Liver (tissue), 3 donors: ENCODE measurements around the gene WDR17.

Source experiments
- EGR1 ChIP-seq, 2 donors: IDR thresholded peaks; 2 replicates each; pipeline ENCODE4 v1.6.1; 2016 to 2018; ENCODE audit warnings: antibody characterized with exemption in 2 of 2, low read depth in 2 of 2
- FOXA1 ChIP-seq: IDR thresholded peaks from 2 replicates; pipeline ENCODE4 v1.6.1; 2016; ENCODE audit warnings: antibody characterized with exemption
- GABPA ChIP-seq, 2 donors: IDR thresholded peaks in 1 of 2; conservative IDR thresholded peaks in 1 of 2; 2 replicates each; pipeline ENCODE4 v1.6.1; 2016; ENCODE audit warnings: antibody characterized with exemption in 2 of 2, mild to moderate bottlenecking in 1 of 2, moderate library complexity in 1 of 2
- HNF4A ChIP-seq, 2 donors: conservative IDR thresholded peaks; 2 replicates each; pipeline ENCODE4 v1.6.1; 2016; ENCODE audit warnings: antibody characterized with exemption in 2 of 2, mild to moderate bottlenecking in 2 of 2
- JUND ChIP-seq, 2 donors: IDR thresholded peaks; 2 replicates each; pipeline ENCODE4 v1.6.1; 2016; ENCODE audit warnings: antibody characterized with exemption in 2 of 2
- RAD21 ChIP-seq, 2 donors: IDR thresholded peaks; 2 replicates each; pipeline ENCODE4 v1.6.1; 2016; ENCODE audit warnings: antibody characterized with exemption in 2 of 2, mild to moderate bottlenecking in 2 of 2
- SP1 ChIP-seq: IDR thresholded peaks from 2 replicates; pipeline ENCODE4 v1.6.1; 2018; ENCODE audit warnings: antibody characterized with exemption, mild to moderate bottlenecking
- TAF1 ChIP-seq: conservative IDR thresholded peaks from 2 replicates; pipeline ENCODE4 v1.6.1; 2016; ENCODE audit warnings: antibody characterized with exemption, mild to moderate bottlenecking
- TF ChIP-seq, protein P1 (sequence below): fragments of 150-350 bp; IDR thresholded peaks from 2 replicates; pipeline ENCODE4 v1.5.1; 2017; ENCODE audit warnings: improper control_type of control experiment, low read depth, low read length; ENCODE audit not compliant: missing input control
- TF ChIP-seq, protein P2 (sequence below): IDR thresholded peaks from 2 replicates; pipeline ENCODE4 v1.6.1; 2016; ENCODE audit warnings: antibody characterized with exemption
- TF ChIP-seq, protein P3 (sequence below): IDR thresholded peaks from 2 replicates; pipeline ENCODE4 v1.6.1; 2016; ENCODE audit warnings: antibody characterized with exemption
- TF ChIP-seq, protein P4 (sequence below): IDR thresholded peaks from 2 replicates; pipeline ENCODE4 v1.6.1; 2016; ENCODE audit warnings: antibody characterized with exemption
- donor health status: healthy.
- donor health status: healthy.

DNA sequence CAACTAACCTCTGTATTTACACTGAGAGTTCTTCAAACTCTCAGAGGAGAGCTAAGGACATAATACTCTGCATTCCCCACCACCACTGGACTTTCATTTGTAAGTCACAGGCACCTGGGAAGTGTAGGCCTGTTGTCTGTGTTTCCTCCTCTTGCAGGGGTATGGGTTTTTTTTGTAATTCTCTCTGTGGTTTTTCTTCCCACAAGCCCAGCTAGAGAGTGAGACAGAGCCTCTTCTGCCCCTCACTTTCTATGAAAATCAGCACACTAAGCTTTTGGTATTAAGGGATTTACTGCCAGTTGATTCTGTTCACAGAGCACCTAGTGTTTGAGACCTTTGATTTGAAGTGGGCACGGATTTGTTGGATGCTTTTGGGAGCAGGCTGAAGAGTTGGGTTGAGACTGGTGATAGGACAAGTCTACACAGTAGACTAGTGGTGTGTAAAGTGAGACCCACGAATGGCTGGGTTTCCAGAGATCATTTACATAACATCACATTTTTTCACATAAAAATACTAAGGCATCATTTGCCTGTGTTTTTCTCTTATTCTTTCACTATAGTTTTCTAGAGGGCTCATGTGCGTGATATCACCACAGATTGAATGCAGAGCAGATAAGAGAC lies 28.9 kb upstream of the WDR17 start:
- TF ChIP-seq EGR1 (IDR thresholded peaks at IDR 0.05; ENCODE audit: low read depth in 2 of 2) (no peak), RAD21 (IDR thresholded peaks at IDR 0.05) (no peak), SP1 (no peak), FOXA1 (no peak), JUND (IDR thresholded peaks at IDR 0.05) (no peak), GABPA (IDR thresholded peaks at IDR 0.05 in 1 of 2, conservative IDR thresholded peaks at IDR 0.05 in 1 of 2) (no peak), TAF1 (no peak), HNF4A (conservative IDR thresholded peaks at IDR 0.05) (no peak)
- TF ChIP-seq, protein P1, sequence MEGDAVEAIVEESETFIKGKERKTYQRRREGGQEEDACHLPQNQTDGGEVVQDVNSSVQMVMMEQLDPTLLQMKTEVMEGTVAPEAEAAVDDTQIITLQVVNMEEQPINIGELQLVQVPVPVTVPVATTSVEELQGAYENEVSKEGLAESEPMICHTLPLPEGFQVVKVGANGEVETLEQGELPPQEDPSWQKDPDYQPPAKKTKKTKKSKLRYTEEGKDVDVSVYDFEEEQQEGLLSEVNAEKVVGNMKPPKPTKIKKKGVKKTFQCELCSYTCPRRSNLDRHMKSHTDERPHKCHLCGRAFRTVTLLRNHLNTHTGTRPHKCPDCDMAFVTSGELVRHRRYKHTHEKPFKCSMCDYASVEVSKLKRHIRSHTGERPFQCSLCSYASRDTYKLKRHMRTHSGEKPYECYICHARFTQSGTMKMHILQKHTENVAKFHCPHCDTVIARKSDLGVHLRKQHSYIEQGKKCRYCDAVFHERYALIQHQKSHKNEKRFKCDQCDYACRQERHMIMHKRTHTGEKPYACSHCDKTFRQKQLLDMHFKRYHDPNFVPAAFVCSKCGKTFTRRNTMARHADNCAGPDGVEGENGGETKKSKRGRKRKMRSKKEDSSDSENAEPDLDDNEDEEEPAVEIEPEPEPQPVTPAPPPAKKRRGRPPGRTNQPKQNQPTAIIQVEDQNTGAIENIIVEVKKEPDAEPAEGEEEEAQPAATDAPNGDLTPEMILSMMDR: no peak
- TF ChIP-seq, protein P2, sequence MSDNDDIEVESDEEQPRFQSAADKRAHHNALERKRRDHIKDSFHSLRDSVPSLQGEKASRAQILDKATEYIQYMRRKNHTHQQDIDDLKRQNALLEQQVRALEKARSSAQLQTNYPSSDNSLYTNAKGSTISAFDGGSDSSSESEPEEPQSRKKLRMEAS: no peak
- TF ChIP-seq, protein P3, sequence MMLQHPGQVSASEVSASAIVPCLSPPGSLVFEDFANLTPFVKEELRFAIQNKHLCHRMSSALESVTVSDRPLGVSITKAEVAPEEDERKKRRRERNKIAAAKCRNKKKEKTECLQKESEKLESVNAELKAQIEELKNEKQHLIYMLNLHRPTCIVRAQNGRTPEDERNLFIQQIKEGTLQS: no peak
- TF ChIP-seq, protein P4, sequence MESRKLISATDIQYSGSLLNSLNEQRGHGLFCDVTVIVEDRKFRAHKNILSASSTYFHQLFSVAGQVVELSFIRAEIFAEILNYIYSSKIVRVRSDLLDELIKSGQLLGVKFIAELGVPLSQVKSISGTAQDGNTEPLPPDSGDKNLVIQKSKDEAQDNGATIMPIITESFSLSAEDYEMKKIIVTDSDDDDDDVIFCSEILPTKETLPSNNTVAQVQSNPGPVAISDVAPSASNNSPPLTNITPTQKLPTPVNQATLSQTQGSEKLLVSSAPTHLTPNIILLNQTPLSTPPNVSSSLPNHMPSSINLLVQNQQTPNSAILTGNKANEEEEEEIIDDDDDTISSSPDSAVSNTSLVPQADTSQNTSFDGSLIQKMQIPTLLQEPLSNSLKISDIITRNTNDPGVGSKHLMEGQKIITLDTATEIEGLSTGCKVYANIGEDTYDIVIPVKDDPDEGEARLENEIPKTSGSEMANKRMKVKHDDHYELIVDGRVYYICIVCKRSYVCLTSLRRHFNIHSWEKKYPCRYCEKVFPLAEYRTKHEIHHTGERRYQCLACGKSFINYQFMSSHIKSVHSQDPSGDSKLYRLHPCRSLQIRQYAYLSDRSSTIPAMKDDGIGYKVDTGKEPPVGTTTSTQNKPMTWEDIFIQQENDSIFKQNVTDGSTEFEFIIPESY: no peak
